Glutamatergic neuron (in vitro differentiated cells): ENCODE results near the gene RGPD3. TPM values are rescaled to one million over a fixed set of nuclear protein-coding genes. Genes with fewer than 3 reads are reported as not detected.
"Not testable (repeated sequence)": the region's sequence is repeated elsewhere in the genome, so short reads cannot be mapped to it uniquely, and the experiment has no call there.

Experiments used
- DNase-seq: peaks from one replicate; pipeline ENCODE4 v3.0.0; 2022
- H3K27ac Mint-ChIP-seq: one replicate; pipeline ENCODE4 v1.8.0; 2020; ENCODE audit warnings: mild to moderate bottlenecking, mixed read lengths, inconsistent platforms; ENCODE audit not compliant: unreplicated experiment
- H3K27me3 Mint-ChIP-seq: one replicate; pipeline ENCODE4 v1.8.0; 2020; ENCODE audit warnings: mild to moderate bottlenecking, moderate library complexity, mixed read lengths, inconsistent platforms; ENCODE audit not compliant: unreplicated experiment
- H3K36me3 Mint-ChIP-seq: one replicate; pipeline ENCODE4 v1.8.0; 2020; ENCODE audit warnings: mild to moderate bottlenecking, mixed read lengths, inconsistent platforms; ENCODE audit not compliant: unreplicated experiment
- H3K4me1 Mint-ChIP-seq: one replicate; pipeline ENCODE4 v1.8.0; 2020; ENCODE audit warnings: mild to moderate bottlenecking, low read depth, mixed read lengths, inconsistent platforms; ENCODE audit not compliant: unreplicated experiment
- H3K4me3 Mint-ChIP-seq: one replicate; pipeline ENCODE4 v1.8.0; 2020; ENCODE audit warnings: mild to moderate bottlenecking, mixed read lengths, inconsistent platforms; ENCODE audit not compliant: unreplicated experiment
- H3K9me3 Mint-ChIP-seq: one replicate; pipeline ENCODE4 v1.8.0; 2020; ENCODE audit warnings: mild to moderate bottlenecking, moderate library complexity, mixed read lengths, inconsistent platforms; ENCODE audit not compliant: unreplicated experiment
- total RNA-seq: library from RNA; stranded (reverse); fragmentation: NEBNext Ultra II Directional; extraction: Animal tissue kit (Norgen Biotek cat#: 25700); gene quantifications from one replicate; pipeline ENCODE4 v1.2.1, GENCODE V29; 2021; ENCODE audit not compliant: unreplicated experiment
- TF ChIP-seq, protein P1 (sequence below): fragments of 200-600 bp; sonication (generic); IDR thresholded peaks from one replicate; pipeline ENCODE4 v1.5.0; 2021; ENCODE audit not compliant: partially characterized antibody, unreplicated experiment

The RGPD3 gene
- total RNA-seq, 1 donor from 2014 or later = 0.27 TPM

- H3K4me3 Mint-ChIP-seq = peak within 1 kb of the TSS; percentile 34
- not testable (repeated sequence) for H3K27me3 Mint-ChIP-seq, H3K27ac Mint-ChIP-seq, H3K4me1 Mint-ChIP-seq, DNase-seq, H3K9me3 Mint-ChIP-seq, H3K36me3 Mint-ChIP-seq
These were observed 18.6 kb upstream of the RGPD3 start, which contains the start of gene CD8B2 for GRCh38 chr2:106486551-106487385. Gene CD8B2, plus strand, starts transcription at chr2:106487364. Its CDS starts 63 bp downstream, at chr2:106487427.

GRCh38 chr2:106479563-106479962 is 11.3 kb upstream of the RGPD3 start:
- not testable (repeated sequence) for H3K27ac Mint-ChIP-seq, H3K9me3 Mint-ChIP-seq, H3K4me1 Mint-ChIP-seq, H3K4me3 Mint-ChIP-seq, H3K27me3 Mint-ChIP-seq, DNase-seq, H3K36me3 Mint-ChIP-seq

- not testable (repeated sequence) for H3K4me3 Mint-ChIP-seq, H3K27ac Mint-ChIP-seq
These were observed 9.4 kb upstream of the RGPD3 start for GRCh38 chr2:106477647-106478046.

DNA sequence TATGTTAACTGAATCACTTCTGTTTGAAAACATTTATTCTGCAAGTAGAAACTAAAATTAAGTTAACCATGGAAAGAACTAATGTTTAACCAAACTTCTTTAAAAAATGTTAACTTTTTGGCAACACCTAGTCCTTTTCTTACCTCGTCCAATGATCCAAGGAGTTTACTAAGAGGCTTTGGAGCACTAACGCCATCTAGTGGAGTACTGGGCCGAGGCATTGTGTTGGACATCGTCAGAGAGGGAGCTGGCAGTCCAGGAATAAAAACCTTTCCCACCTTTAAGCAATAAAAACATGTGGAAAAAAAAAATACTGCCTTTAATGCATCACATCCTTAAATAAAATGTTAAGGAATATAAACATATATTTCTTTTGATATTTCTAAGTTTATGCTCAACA is 2.4 kb upstream of the RGPD3 start:
- H3K9me3 Mint-ChIP-seq = not testable (repeated sequence)
- peak; percentile 77 for DNase-seq
- TF ChIP-seq, protein P1, sequence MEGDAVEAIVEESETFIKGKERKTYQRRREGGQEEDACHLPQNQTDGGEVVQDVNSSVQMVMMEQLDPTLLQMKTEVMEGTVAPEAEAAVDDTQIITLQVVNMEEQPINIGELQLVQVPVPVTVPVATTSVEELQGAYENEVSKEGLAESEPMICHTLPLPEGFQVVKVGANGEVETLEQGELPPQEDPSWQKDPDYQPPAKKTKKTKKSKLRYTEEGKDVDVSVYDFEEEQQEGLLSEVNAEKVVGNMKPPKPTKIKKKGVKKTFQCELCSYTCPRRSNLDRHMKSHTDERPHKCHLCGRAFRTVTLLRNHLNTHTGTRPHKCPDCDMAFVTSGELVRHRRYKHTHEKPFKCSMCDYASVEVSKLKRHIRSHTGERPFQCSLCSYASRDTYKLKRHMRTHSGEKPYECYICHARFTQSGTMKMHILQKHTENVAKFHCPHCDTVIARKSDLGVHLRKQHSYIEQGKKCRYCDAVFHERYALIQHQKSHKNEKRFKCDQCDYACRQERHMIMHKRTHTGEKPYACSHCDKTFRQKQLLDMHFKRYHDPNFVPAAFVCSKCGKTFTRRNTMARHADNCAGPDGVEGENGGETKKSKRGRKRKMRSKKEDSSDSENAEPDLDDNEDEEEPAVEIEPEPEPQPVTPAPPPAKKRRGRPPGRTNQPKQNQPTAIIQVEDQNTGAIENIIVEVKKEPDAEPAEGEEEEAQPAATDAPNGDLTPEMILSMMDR = peak; percentile 45

More at GRCh38 chr2:106477647-106478046, 9.4 kb upstream of the RGPD3 start:
- not testable (repeated sequence) for DNase-seq, H3K4me1 Mint-ChIP-seq, H3K27me3 Mint-ChIP-seq, H3K9me3 Mint-ChIP-seq, H3K36me3 Mint-ChIP-seq

GRCh38 chr2:106467516-106467915 is 697 bp downstream of the RGPD3 start:
- not testable (repeated sequence) for H3K9me3 Mint-ChIP-seq, H3K27ac Mint-ChIP-seq, DNase-seq, H3K27me3 Mint-ChIP-seq, H3K4me1 Mint-ChIP-seq, H3K4me3 Mint-ChIP-seq, H3K36me3 Mint-ChIP-seq

More for the DNA sequence above, 2.4 kb upstream of the RGPD3 start:
- H3K4me1 Mint-ChIP-seq, H3K36me3 Mint-ChIP-seq, H3K27ac Mint-ChIP-seq, H3K4me3 Mint-ChIP-seq, H3K27me3 Mint-ChIP-seq: not testable (repeated sequence)

GRCh38 chr2:106461882-106462281 is 6.3 kb downstream of the RGPD3 start:
- not testable (repeated sequence) for H3K36me3 Mint-ChIP-seq, H3K4me1 Mint-ChIP-seq, H3K27me3 Mint-ChIP-seq, DNase-seq, H3K27ac Mint-ChIP-seq, H3K4me3 Mint-ChIP-seq, H3K9me3 Mint-ChIP-seq

DNA sequence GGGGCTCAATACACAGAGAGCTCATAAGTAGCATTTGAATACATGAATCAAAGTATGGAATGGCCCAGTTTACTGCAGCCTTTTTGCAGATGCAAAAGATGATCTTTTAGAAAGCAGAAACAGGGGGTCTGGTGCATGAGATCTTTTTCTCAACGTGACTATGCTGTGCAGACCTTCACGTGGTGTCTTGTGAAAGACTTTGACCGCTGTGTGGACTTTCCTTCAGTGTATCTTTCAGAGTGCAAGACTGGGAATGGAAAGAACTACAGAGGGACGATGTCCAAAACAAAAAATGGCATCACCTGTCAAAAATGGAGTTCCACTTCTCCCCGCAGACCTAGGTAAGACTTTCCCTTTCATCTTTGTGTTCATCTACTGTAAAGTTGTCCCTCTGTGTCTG is 77.5 kb downstream of the RGPD3 start:
- DNase-seq, H3K4me3 Mint-ChIP-seq, H3K4me1 Mint-ChIP-seq, H3K27me3 Mint-ChIP-seq, H3K27ac Mint-ChIP-seq, H3K36me3 Mint-ChIP-seq, H3K9me3 Mint-ChIP-seq: not testable (repeated sequence)

DNA sequence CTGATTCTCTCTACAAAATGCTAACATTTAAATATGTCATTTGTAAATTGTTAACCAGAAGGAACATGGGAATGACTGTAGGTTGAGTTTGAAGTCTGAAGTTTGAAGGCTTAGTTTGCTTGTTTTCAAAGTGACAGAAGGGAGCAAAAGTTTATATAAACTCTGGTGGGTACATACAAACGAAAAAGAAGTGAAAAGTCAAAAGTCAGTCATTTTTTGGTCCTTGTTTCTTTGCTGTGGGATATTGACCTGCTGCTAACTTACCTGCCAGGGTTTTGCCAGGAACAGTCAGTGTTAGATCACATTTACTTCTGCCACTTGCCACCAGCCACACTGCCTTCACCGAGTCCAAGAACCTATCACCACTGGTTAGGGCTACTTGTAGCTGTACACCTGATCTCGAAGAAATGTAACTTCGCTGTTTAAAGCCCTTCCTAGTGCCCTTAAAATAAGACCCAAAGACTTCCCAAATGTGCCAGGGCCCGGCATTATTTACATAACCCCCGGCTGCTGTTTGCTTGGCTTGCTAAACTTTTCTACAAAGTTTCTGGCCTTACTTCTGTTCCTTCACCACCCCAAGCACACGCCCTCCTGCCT is 79.3 kb downstream of the RGPD3 start:
- not testable (repeated sequence) for H3K4me1 Mint-ChIP-seq, DNase-seq, H3K36me3 Mint-ChIP-seq, H3K27me3 Mint-ChIP-seq, H3K27ac Mint-ChIP-seq, H3K9me3 Mint-ChIP-seq, H3K4me3 Mint-ChIP-seq

DNA sequence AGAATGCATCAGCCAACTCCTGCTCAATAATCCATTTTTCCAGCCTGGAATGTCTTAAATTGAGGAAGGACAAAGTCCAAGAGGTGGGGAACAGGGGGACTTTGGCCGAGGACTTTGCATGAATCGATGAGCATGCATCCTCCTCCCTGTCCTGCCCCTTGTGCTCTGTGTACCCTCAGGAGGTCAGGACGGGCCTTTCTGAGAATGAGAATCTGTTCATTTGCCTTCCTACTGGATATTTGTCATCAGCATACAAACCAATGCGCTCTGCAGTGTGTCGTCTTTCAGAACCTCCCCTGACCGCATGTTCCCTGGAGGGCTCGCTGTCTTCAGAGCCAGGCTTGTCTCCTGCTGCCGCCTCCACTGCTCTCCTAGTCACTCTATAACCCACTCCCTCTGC is 83.7 kb downstream of the RGPD3 start:
- H3K36me3 Mint-ChIP-seq, H3K27ac Mint-ChIP-seq, H3K4me3 Mint-ChIP-seq, DNase-seq, H3K27me3 Mint-ChIP-seq, H3K4me1 Mint-ChIP-seq, H3K9me3 Mint-ChIP-seq: not testable (repeated sequence)

- not testable (repeated sequence) for H3K9me3 Mint-ChIP-seq, H3K36me3 Mint-ChIP-seq, DNase-seq, H3K27me3 Mint-ChIP-seq, H3K4me1 Mint-ChIP-seq, H3K4me3 Mint-ChIP-seq, H3K27ac Mint-ChIP-seq
These were observed 86.3 kb downstream of the RGPD3 start for GRCh38 chr2:106381867-106382266.

GRCh38 chr2:106379567-106379966 is 88.6 kb downstream of the RGPD3 start:
- not testable (repeated sequence) for H3K27me3 Mint-ChIP-seq, H3K9me3 Mint-ChIP-seq, H3K4me1 Mint-ChIP-seq, H3K36me3 Mint-ChIP-seq, H3K27ac Mint-ChIP-seq, H3K4me3 Mint-ChIP-seq, DNase-seq
